K562 (cell line): ENCODE results near the gene MICU1. TPM values are rescaled to one million over a fixed set of nuclear protein-coding genes. Genes with fewer than 3 reads are reported as not detected.

Experiments
- CAMTA2 ChIP-seq: fragments of 250-450 bp; sonication (Bioruptor Pico); conservative IDR thresholded peaks from 2 replicates; pipeline ENCODE4 v1.5.1; 2022
- ELK1 ChIP-seq: sonication (generic); formaldehyde crosslinking; IDR thresholded peaks from 2 replicates; pipeline ENCODE4 v1.8.1; 2022; ENCODE audit warnings: missing genetic modification reagents
- HES1 ChIP-seq: fragments of 450-650 bp; IDR thresholded peaks from 2 replicates; pipeline ENCODE4 v1.6.1; 2016; ENCODE audit warnings: low read depth, mild to moderate bottlenecking, moderate library complexity
- HMG20B ChIP-seq: fragments of 250-450 bp; sonication (Bioruptor Pico); IDR thresholded peaks from 2 replicates; pipeline ENCODE4 v1.5.0; 2021; ENCODE audit warnings: mild to moderate bottlenecking
- HNRNPK ChIP-seq: fragments of 200-400 bp; formaldehyde crosslinking; IDR thresholded peaks from one replicate; pipeline ENCODE4 v1.6.1; 2018; ENCODE audit warnings: mild to moderate bottlenecking, low read depth, low read length; ENCODE audit not compliant: poor library complexity, severe bottlenecking
- IRF2 ChIP-seq: sonication (generic); formaldehyde crosslinking; IDR thresholded peaks from 2 replicates; pipeline ENCODE4 v1.8.1; 2022; ENCODE audit warnings: mild to moderate bottlenecking, missing genetic modification reagents
- MEIS2 ChIP-seq: fragments of 450-650 bp; IDR thresholded peaks from 2 replicates; pipeline ENCODE4 v1.6.1; 2014; ENCODE audit warnings: mild to moderate bottlenecking; ENCODE audit not compliant: partially characterized antibody
- NONO ChIP-seq, 2 experiments: fragments of 200-400 bp in 1 of 2; fragments of 450-650 bp in 1 of 2; formaldehyde crosslinking in 1 of 2; IDR thresholded peaks; 2 replicates each; pipeline ENCODE4 v1.6.1; 2017; ENCODE audit warnings: low read depth in 2 of 2, mild to moderate bottlenecking in 2 of 2, moderate library complexity in 2 of 2, low read length in 1 of 2
- NRF1 ChIP-seq, 2 experiments: fragments of 450-650 bp; IDR thresholded peaks in 1 of 2; conservative IDR thresholded peaks in 1 of 2; 2 replicates each; pipeline ENCODE4 v1.6.1; 2014; ENCODE audit warnings: mild to moderate bottlenecking in 2 of 2
- PHTF2 ChIP-seq: fragments of 250-450 bp; sonication (Bioruptor Pico); IDR thresholded peaks from 2 replicates; pipeline ENCODE4 v1.5.0; 2021; ENCODE audit warnings: mild to moderate bottlenecking
- PYGO2 ChIP-seq: fragments of 450-650 bp; IDR thresholded peaks from 2 replicates; pipeline ENCODE4 v1.6.1; 2016; ENCODE audit warnings: mild to moderate bottlenecking, missing genetic modification characterization, moderate library complexity, missing compliant biosample characterization
- RBFOX2 ChIP-seq: fragments of 200-400 bp; formaldehyde crosslinking; IDR thresholded peaks from 2 replicates; pipeline ENCODE4 v1.6.1; 2017; ENCODE audit warnings: low read depth, mild to moderate bottlenecking, low read length, moderate library complexity
- SMARCE1 ChIP-seq: fragments of 450-650 bp; IDR thresholded peaks from 2 replicates; pipeline ENCODE4 v1.7.1; 2016; ENCODE audit warnings: mild to moderate bottlenecking
- TEAD4 ChIP-seq, 2 experiments: sonication (generic) in 1 of 2; formaldehyde crosslinking in 1 of 2; IDR thresholded peaks; 2 replicates each; pipeline versions ENCODE4 v1.6.1 to v1.8.0; 2012 to 2022; ENCODE audit warnings: borderline replicate concordance in 1 of 2, inconsistent platforms in 1 of 2, low read length in 1 of 2, mild to moderate bottlenecking in 1 of 2, missing genetic modification reagents in 1 of 2
- ZBTB26 ChIP-seq: fragments of 450-650 bp; formaldehyde crosslinking; IDR thresholded peaks from 2 replicates; pipeline ENCODE4 v1.4.0; 2022; ENCODE audit warnings: missing genetic modification characterization
- ZBTB33 ChIP-seq: sonication (generic); formaldehyde crosslinking; IDR thresholded peaks from 2 replicates; pipeline ENCODE4 v1.8.1; 2023; ENCODE audit warnings: mild to moderate bottlenecking, missing genetic modification reagents
- ZFPM2 ChIP-seq: fragments of 250-450 bp; sonication (Bioruptor Pico); IDR thresholded peaks from 2 replicates; pipeline ENCODE4 v1.5.1; 2022; ENCODE audit warnings: mild to moderate bottlenecking
- ZNF124 ChIP-seq: sonication (generic); formaldehyde crosslinking; IDR thresholded peaks from 2 replicates; pipeline ENCODE4 v1.8.1; 2022; ENCODE audit warnings: missing genetic modification reagents
- ZNF512 ChIP-seq: IDR thresholded peaks from 2 replicates; pipeline ENCODE4 v1.6.1; 2016; ENCODE audit warnings: missing genetic modification characterization, missing compliant biosample characterization
- ZNF696 ChIP-seq: fragments of 250-450 bp; sonication (Bioruptor Pico); conservative IDR thresholded peaks from 2 replicates; pipeline ENCODE4 v1.4.0; 2020; ENCODE audit warnings: mild to moderate bottlenecking, moderate library complexity
- polyA plus RNA-seq, 8 experiments: library from polyadenylated mRNA; depleted of rRNA in 4 of 8; stranded (reverse) in 5 of 8; unstranded in 3 of 8; fragments of >200 nt; fragmentation: Nextera tagmentation in 2 of 8; fragmentation: Illumina TruSeq in 1 of 8; extraction: Ambion mirVana in 2 of 8; extraction: Trizol in 1 of 8; gene quantifications; 2 replicates each; pipeline versions ENCODE4 v1.2.1 to v1.2.3, GENCODE V29; 2011 to 2014; ENCODE audit warnings: inconsistent platforms in 1 of 8, missing spikeins in 1 of 8
- total RNA-seq, 7 experiments: library from RNA; depleted of rRNA in 6 of 7; stranded (reverse); fragments of >200 nt in 6 of 7; fragmentation: Illumina TruSeq in 2 of 7; extraction: Trizol in 2 of 7; gene quantifications; 2 replicates each; pipeline versions ENCODE4 v1.2.1 to v1.2.3, GENCODE V29; 2011 to 2021; ENCODE audit warnings: low replicate concordance in 1 of 7

Gene MICU1
- total and polyA plus RNA-seq, 9 of the 15 experiments (the other 6 are each of a cell fraction or from before 2014, with no cell fraction given) = 29.3 to 76.8 (median 48.4) TPM

GRCh38 chr10:72625608-72626443 is at the start of gene MICU1 (continued):
- TF ChIP-seq ZNF512 (tag) (no peak), SMARCE1 (no peak; the same call in 1 of the 2 replicates), HMG20B (CRISPR knock-in tag) (no peak), TEAD4 (IDR thresholded peaks at IDR 0.05; ENCODE audit: low read length) (peak; percentile 66; the same call in 1 of the 2 replicates), TEAD4 (CRISPR knock-in tag; IDR thresholded peaks at IDR 0.05; ENCODE audit: borderline replicate concordance) (no peak), ZNF696 (CRISPR knock-in tag) (no peak), PYGO2 (tag) (no peak), NONO (IDR thresholded peaks at IDR 0.05; ENCODE audit: low read depth in 2 of 2, low read length in 1 of 2) (no peak), CAMTA2 (CRISPR knock-in tag) (no peak), IRF2 (CRISPR knock-in tag) (no peak), ZBTB33 (CRISPR knock-in tag) (no peak; the same call in 1 of the 2 replicates), NRF1 (conservative IDR thresholded peaks at IDR 0.05 in 1 of 2, IDR thresholded peaks at IDR 0.05 in 1 of 2) (peak; percentile 59 to 62), HES1 (0 out of 2 replicates have a peak, but pooled peaks have one; percentile 25), ZFPM2 (CRISPR knock-in tag) (no peak), PHTF2 (CRISPR knock-in tag) (no peak; the same call in 1 of the 2 replicates), MEIS2 (peak; percentile 68), RBFOX2 (peak; percentile 90), ZNF124 (CRISPR knock-in tag) (no peak), HNRNPK (no peak), ZBTB26 (CRISPR knock-in tag) (peak; percentile 71; the same call in 1 of the 2 replicates), ELK1 (no peak)
